ENCODE data around the gene FSD2.

The FSD2 gene

DNA sequence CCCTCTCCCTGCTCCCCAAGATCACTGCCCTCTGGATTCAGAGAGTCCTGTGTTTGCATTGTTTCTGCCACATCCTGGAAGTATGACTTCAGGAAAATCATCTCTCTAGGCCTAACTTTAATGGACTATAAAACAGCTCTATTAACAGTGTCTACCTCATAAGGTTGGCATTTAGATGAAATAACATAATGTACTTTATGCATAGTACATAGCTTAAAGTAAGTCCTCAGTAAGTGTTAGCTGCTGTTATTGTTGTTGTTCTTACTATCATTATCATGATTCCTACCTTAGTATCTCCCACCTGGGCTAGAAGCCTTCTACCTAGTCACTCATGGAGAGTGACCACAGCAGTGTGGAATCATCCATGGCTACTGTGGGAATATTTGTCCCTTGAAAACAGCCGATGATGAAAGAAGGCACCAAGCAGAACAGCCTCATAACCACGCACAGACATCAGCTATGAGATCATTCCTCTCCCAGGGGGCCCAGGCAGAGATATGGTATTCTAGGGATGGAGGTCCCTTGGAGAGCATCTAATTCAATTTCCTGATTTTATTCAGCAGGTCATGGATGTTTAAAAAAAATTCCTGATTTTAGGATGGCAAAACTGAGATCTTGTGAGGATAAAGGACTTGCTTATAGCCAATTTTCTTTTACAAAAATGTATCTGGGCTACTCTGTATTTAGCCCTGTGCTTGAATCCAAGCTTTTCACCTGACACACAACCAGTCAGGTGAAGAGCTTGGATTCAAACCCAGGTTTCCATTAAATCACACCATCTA, 1.9 kb downstream of the FSD2 start:
- H3K27ac ChIP-seq: no peak overlapping the region
- TF ChIP-seq, protein P1, sequence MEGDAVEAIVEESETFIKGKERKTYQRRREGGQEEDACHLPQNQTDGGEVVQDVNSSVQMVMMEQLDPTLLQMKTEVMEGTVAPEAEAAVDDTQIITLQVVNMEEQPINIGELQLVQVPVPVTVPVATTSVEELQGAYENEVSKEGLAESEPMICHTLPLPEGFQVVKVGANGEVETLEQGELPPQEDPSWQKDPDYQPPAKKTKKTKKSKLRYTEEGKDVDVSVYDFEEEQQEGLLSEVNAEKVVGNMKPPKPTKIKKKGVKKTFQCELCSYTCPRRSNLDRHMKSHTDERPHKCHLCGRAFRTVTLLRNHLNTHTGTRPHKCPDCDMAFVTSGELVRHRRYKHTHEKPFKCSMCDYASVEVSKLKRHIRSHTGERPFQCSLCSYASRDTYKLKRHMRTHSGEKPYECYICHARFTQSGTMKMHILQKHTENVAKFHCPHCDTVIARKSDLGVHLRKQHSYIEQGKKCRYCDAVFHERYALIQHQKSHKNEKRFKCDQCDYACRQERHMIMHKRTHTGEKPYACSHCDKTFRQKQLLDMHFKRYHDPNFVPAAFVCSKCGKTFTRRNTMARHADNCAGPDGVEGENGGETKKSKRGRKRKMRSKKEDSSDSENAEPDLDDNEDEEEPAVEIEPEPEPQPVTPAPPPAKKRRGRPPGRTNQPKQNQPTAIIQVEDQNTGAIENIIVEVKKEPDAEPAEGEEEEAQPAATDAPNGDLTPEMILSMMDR (conservative IDR thresholded peaks at IDR 0.05): no peak
- TF ChIP-seq ZFX (IDR thresholded peaks at IDR 0.05): no peak

- no peak overlapping the region for H3K27ac ChIP-seq
- TF ChIP-seq, protein P1 (conservative IDR thresholded peaks at IDR 0.05): no peak
- TF ChIP-seq ZFX (IDR thresholded peaks at IDR 0.05): no peak
Observed at GRCh38 chr15:82802497-82802896, 3.4 kb downstream of the FSD2 start.

- no peak overlapping the region for H3K27ac ChIP-seq
- TF ChIP-seq, protein P1 (conservative IDR thresholded peaks at IDR 0.05): no peak
- TF ChIP-seq ZFX (IDR thresholded peaks at IDR 0.05): no peak
Observed at GRCh38 chr15:82799183-82799841, 6.6 kb downstream of the FSD2 start.

GRCh38 chr15:82798531-82799166, 7.2 kb downstream of the FSD2 start:
- TF ChIP-seq, protein P1 (conservative IDR thresholded peaks at IDR 0.05): no peak
- no peak for TF ChIP-seq ZFX (IDR thresholded peaks at IDR 0.05)
- no peak overlapping the region for H3K27ac ChIP-seq

GRCh38 chr15:82798104-82798503, 7.8 kb downstream of the FSD2 start:
- H3K27ac ChIP-seq: no peak overlapping the region

GRCh38 chr15:82793737-82794136, 12.1 kb downstream of the FSD2 start:
- TF ChIP-seq ZFX (IDR thresholded peaks at IDR 0.05): no peak
- TF ChIP-seq, protein P1 (conservative IDR thresholded peaks at IDR 0.05): no peak
- no peak overlapping the region for H3K27ac ChIP-seq

More at GRCh38 chr15:82798104-82798503, 7.8 kb downstream of the FSD2 start:
- TF ChIP-seq, protein P1 (conservative IDR thresholded peaks at IDR 0.05): no peak
- no peak for TF ChIP-seq ZFX (IDR thresholded peaks at IDR 0.05)

- TF ChIP-seq, protein P1 (conservative IDR thresholded peaks at IDR 0.05): no peak
- TF ChIP-seq ZFX (IDR thresholded peaks at IDR 0.05): no peak
- no peak overlapping the region for H3K27ac ChIP-seq
Observed at GRCh38 chr15:82792068-82792467, 13.8 kb downstream of the FSD2 start.

Measured in C4-2B (cell line).